Gastroesophageal sphincter (tissue), 3 donors: ENCODE measurements around the gene RPL38.

ENCODE experiments used
- CTCF ChIP-seq, 4 experiments: fragments of 200-600 bp in 2 of 4; fragments of 450-650 bp in 2 of 4; sonication (generic) in 1 of 4; IDR thresholded peaks; one replicate each; pipeline ENCODE4 v1.5.1; 2017 to 2019; ENCODE audit warnings: antibody characterized with exemption in 4 of 4, mild to moderate bottlenecking in 2 of 4, moderate library complexity in 2 of 4
- POLR2A ChIP-seq, 2 donors: fragments of 450-650 bp; IDR thresholded peaks; one replicate each; pipeline ENCODE4 v1.6.1; 2017; ENCODE audit warnings: antibody characterized with exemption in 2 of 2, mild to moderate bottlenecking in 2 of 2, moderate library complexity in 1 of 2

- TF ChIP-seq CTCF (IDR thresholded peaks at IDR 0.05) (no peak), POLR2A (IDR thresholded peaks at IDR 0.05) (no peak)
Measured at GRCh38 chr17:74161503-74161875, 42.0 kb upstream of the RPL38 start.
